ENCODE results near the gene CHSY3.

CHSY3 gene

GRCh38 chr5:129884322-129884721, 19.9 kb upstream of the CHSY3 start:
- no peak overlapping the region for H2BK120ac ChIP-seq (ENCODE audit: low read depth, low read length)
- no peak overlapping the region for H2BK5ac ChIP-seq (ENCODE audit: low read depth, low read length, poor library complexity, severe bottlenecking)
- DNase-seq, result no peak
- H3K14ac ChIP-seq (ENCODE audit: low read length in 2 of 2), result no peak overlapping the region
- H3K4me2 ChIP-seq (ENCODE audit: low read length, poor library complexity, severe bottlenecking), result no peak overlapping the region
- H3K27ac ChIP-seq (ENCODE audit: low read length, poor library complexity, severe bottlenecking), result no peak overlapping the region
- no peak overlapping the region for H3K4ac ChIP-seq (ENCODE audit: low read depth in 1 of 2, low read length in 2 of 2)
- no peak overlapping the region for H2BK15ac ChIP-seq (ENCODE audit: low read depth, poor library complexity, severe bottlenecking)
- no CpG with 5 or more reads among the region's 1 CpG for WGBS
- H3K4me3 ChIP-seq (ENCODE audit: insufficient read depth in 1 of 2, low read depth in 1 of 2, low read length in 2 of 2), result no peak overlapping the region
- H3K79me1 ChIP-seq (replicated peaks; ENCODE audit: low read length, poor library complexity, severe bottlenecking), result no peaks in the 10 kb centered on the region
- H2AFZ ChIP-seq (ENCODE audit: low read depth, low read length), result no peak overlapping the region
- H2BK12ac ChIP-seq (ENCODE audit: low read length in 2 of 2), result no peak overlapping the region
- H3K9ac ChIP-seq (ENCODE audit: low read length), result no peak overlapping the region
- no peak overlapping the region for H4K8ac ChIP-seq (ENCODE audit: low read length)
- no peak overlapping the region for H3K23ac ChIP-seq (ENCODE audit: low read length in 2 of 2)
- no peak overlapping the region for H4K91ac ChIP-seq (ENCODE audit: low read length)
- no peaks in the 10 kb centered on the region for H3K4me1 ChIP-seq (ENCODE audit: control insufficient read depth, insufficient read depth, low read depth, low read length)
- H2AK5ac ChIP-seq (ENCODE audit: low read length, severe bottlenecking), result no peak overlapping the region
- H3K18ac ChIP-seq (ENCODE audit: low read depth in 1 of 2, low read length in 2 of 2), result no peak overlapping the region
- H3K27me3 ChIP-seq (ENCODE audit: control insufficient read depth in 1 of 2, insufficient read depth in 1 of 2, low read length in 2 of 2), result no peaks in the 10 kb centered on the region
- no peaks in the 10 kb centered on the region for H3K9me3 ChIP-seq (ENCODE audit: control insufficient read depth, low read length)
- H3K36me3 ChIP-seq (ENCODE audit: control insufficient read depth in 1 of 2, insufficient read depth in 2 of 2, low read depth in 1 of 2, low read length in 2 of 2), result no peaks in the 10 kb centered on the region

DNA sequence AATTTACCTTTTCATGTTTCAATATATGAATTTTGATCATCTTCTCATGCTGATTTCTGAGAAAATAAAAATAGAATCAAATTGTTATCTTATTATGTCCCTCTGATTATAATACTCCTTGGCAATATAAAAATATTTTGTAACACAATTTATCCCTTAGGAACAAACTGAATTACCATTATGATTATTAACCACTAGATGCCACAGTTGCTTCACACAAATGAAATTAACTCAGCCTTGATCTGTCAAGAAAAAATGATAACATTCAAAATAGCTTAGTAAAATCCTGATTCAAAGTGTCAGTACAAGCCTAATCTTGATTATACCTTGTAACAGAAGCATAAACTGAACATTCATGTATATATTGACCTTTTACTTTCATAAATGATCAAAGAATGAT, 4.8 kb upstream of the CHSY3 start:
- no peaks in the 10 kb centered on the region for H3K79me1 ChIP-seq (replicated peaks; ENCODE audit: low read length, poor library complexity, severe bottlenecking)
- peak; percentile 47 for DNase-seq
- H3K4me3 ChIP-seq (ENCODE audit: insufficient read depth in 1 of 2, low read depth in 1 of 2, low read length in 2 of 2), result no peak overlapping the region
- H3K4me1 ChIP-seq (ENCODE audit: control insufficient read depth, insufficient read depth, low read depth, low read length), result peaks cover 3% of the 10 kb centered on the region
- H3K14ac ChIP-seq (ENCODE audit: low read length in 2 of 2), result no peak overlapping the region
- H3K4ac ChIP-seq (ENCODE audit: low read depth in 1 of 2, low read length in 2 of 2), result no peak overlapping the region
- H3K23ac ChIP-seq (ENCODE audit: low read length in 2 of 2), result no peak overlapping the region
- no peak overlapping the region for H4K91ac ChIP-seq (ENCODE audit: low read length)
- no peak overlapping the region for H2BK5ac ChIP-seq (ENCODE audit: low read depth, low read length, poor library complexity, severe bottlenecking)
- H3K4me2 ChIP-seq (ENCODE audit: low read length, poor library complexity, severe bottlenecking), result no peak overlapping the region
- no peak overlapping the region for H2BK120ac ChIP-seq (ENCODE audit: low read depth, low read length)
- H3K18ac ChIP-seq (ENCODE audit: low read depth in 1 of 2, low read length in 2 of 2), result no peak overlapping the region
- H4K8ac ChIP-seq (ENCODE audit: low read length), result no peak overlapping the region
- no peaks in the 10 kb centered on the region for H3K9me3 ChIP-seq (ENCODE audit: control insufficient read depth, low read length)
- H2BK12ac ChIP-seq (ENCODE audit: low read length in 2 of 2), result no peak overlapping the region
- H3K27me3 ChIP-seq (ENCODE audit: control insufficient read depth in 1 of 2, insufficient read depth in 1 of 2, low read length in 2 of 2), result no peaks in the 10 kb centered on the region
- no peak overlapping the region for H3K27ac ChIP-seq (ENCODE audit: low read length, poor library complexity, severe bottlenecking)
- H2AFZ ChIP-seq (ENCODE audit: low read depth, low read length), result no peak overlapping the region
- no peak overlapping the region for H2AK5ac ChIP-seq (ENCODE audit: low read length, severe bottlenecking)
- H3K9ac ChIP-seq (ENCODE audit: low read length), result no peak overlapping the region
- no peaks in the 10 kb centered on the region for H3K36me3 ChIP-seq (ENCODE audit: control insufficient read depth in 1 of 2, insufficient read depth in 2 of 2, low read depth in 1 of 2, low read length in 2 of 2)
- no peak overlapping the region for H2BK15ac ChIP-seq (ENCODE audit: low read depth, poor library complexity, severe bottlenecking)

DNA sequence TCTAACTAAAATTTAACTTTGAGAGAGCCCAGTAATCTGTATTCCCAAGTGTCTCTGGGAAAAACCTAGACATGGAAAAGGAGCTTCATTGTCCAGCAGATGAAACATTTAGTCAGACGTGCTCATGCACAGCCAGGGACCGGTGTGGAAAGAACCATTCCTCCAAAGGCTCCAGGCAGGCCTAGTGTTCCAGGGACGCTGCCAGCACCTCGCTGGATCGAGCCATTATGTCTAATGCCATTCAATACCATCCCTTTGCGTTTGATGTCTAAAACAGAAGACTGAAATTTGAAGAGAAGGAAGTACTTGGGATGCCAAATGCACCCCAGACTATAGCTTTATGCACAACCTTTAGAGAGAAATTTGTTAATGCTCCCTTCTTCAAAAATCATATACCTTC, 1.4 kb upstream of the CHSY3 start:
- Histone ChIP-seq H2BK12ac (ENCODE audit: low read length in 2 of 2) (no peak overlapping the region), H3K9me3 (ENCODE audit: control insufficient read depth, low read length) (no peaks in the 10 kb centered on the region), H3K27me3 (ENCODE audit: control insufficient read depth in 1 of 2, insufficient read depth in 1 of 2, low read length in 2 of 2) (no peaks in the 10 kb centered on the region), H3K9ac (ENCODE audit: low read length) (no peak overlapping the region), H3K36me3 (ENCODE audit: control insufficient read depth in 1 of 2, insufficient read depth in 2 of 2, low read depth in 1 of 2, low read length in 2 of 2) (no peaks in the 10 kb centered on the region), H3K4me3 (ENCODE audit: insufficient read depth in 1 of 2, low read depth in 1 of 2, low read length in 2 of 2) (no peak overlapping the region), H3K79me1 (replicated peaks; ENCODE audit: low read length, poor library complexity, severe bottlenecking) (peaks cover 2% of the 10 kb centered on the region), H2BK15ac (ENCODE audit: low read depth, poor library complexity, severe bottlenecking) (no peak overlapping the region), H3K4me2 (ENCODE audit: low read length, poor library complexity, severe bottlenecking) (no peak overlapping the region), H3K27ac (ENCODE audit: low read length, poor library complexity, severe bottlenecking) (no peak overlapping the region), H3K14ac (ENCODE audit: low read length in 2 of 2) (no peak overlapping the region), H2AFZ (ENCODE audit: low read depth, low read length) (no peak overlapping the region), H2BK120ac (ENCODE audit: low read depth, low read length) (no peak overlapping the region), H4K91ac (ENCODE audit: low read length) (no peak overlapping the region), H2AK5ac (ENCODE audit: low read length, severe bottlenecking) (no peak overlapping the region), H3K23ac (ENCODE audit: low read length in 2 of 2) (no peak overlapping the region), H2BK5ac (ENCODE audit: low read depth, low read length, poor library complexity, severe bottlenecking) (no peak overlapping the region), H3K4me1 (ENCODE audit: control insufficient read depth, insufficient read depth, low read depth, low read length) (peaks cover 20% of the 10 kb centered on the region), H3K4ac (ENCODE audit: low read depth in 1 of 2, low read length in 2 of 2) (no peak overlapping the region), H3K18ac (ENCODE audit: low read depth in 1 of 2, low read length in 2 of 2) (no peak overlapping the region), H4K8ac (ENCODE audit: low read length) (no peak overlapping the region)
- DNase-seq, result no peak
- WGBS, result 91% methylated on average over 6 of the region's 6 CpGs

DNA sequence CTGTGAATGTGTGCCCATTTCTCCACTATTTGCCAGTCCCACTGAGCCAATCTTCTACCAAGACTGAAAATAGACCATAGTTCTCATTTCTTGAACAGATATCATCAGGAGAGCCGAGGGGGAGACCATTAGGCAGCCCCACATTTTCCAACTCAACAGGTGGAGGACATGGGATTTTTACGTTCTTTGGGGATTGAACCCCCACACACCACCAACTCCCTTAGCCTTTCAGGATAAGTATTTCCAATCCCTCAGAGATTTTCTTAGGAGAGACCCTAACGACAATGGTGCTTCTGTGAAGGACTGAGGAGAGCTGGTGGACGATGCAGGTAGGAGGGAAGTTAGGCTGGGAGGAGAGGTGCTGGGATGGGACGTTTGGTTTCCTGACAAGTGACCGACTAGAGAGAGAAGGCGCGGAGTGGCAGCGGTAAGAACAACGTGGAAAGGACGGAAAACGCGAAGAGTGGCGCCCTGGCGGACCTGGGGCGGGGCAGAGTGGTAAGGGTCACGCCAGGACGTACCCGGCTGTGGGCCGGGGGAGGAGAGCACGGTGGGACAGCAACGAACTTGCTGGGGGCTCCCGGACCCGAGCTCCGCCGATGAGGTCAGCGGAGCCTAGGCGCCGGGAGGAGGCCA, 681 bp upstream of the CHSY3 start:
- Histone ChIP-seq H2BK15ac (ENCODE audit: low read depth, poor library complexity, severe bottlenecking) (peak overlapping the region; percentile 26), H3K27ac (ENCODE audit: low read length, poor library complexity, severe bottlenecking) (no peak overlapping the region), H3K4me2 (ENCODE audit: low read length, poor library complexity, severe bottlenecking) (peak overlapping the region; percentile 97), H3K14ac (ENCODE audit: low read length in 2 of 2) (peak overlapping the region in 1 of 2 experiments; percentile 78), H3K23ac (ENCODE audit: low read length in 2 of 2) (no peak overlapping the region), H3K9me3 (ENCODE audit: control insufficient read depth, low read length) (no peaks in the 10 kb centered on the region), H3K4ac (ENCODE audit: low read depth in 1 of 2, low read length in 2 of 2) (peak overlapping the region; percentile 71 to 91), H3K18ac (ENCODE audit: low read depth in 1 of 2, low read length in 2 of 2) (peak overlapping the region; percentile 86 to 95), H2AK5ac (ENCODE audit: low read length, severe bottlenecking) (no peak overlapping the region), H2BK5ac (ENCODE audit: low read depth, low read length, poor library complexity, severe bottlenecking) (no peak overlapping the region), H3K79me1 (replicated peaks; ENCODE audit: low read length, poor library complexity, severe bottlenecking) (peaks cover 2% of the 10 kb centered on the region), H3K36me3 (ENCODE audit: control insufficient read depth in 1 of 2, insufficient read depth in 2 of 2, low read depth in 1 of 2, low read length in 2 of 2) (peaks cover 0 to 2% of the 10 kb centered on the region in 2 experiments), H2BK120ac (ENCODE audit: low read depth, low read length) (peak overlapping the region; percentile 95), H2AFZ (ENCODE audit: low read depth, low read length) (peak overlapping the region; percentile 66), H2BK12ac (ENCODE audit: low read length in 2 of 2) (peak overlapping the region; percentile 52 to 84), H3K4me3 (ENCODE audit: insufficient read depth in 1 of 2, low read depth in 1 of 2, low read length in 2 of 2) (peak overlapping the region; percentile 71 to 78), H4K8ac (ENCODE audit: low read length) (peak overlapping the region; percentile 99), H4K91ac (ENCODE audit: low read length) (peak overlapping the region; percentile 94), H3K9ac (ENCODE audit: low read length) (peak overlapping the region; percentile 77), H3K27me3 (ENCODE audit: control insufficient read depth in 1 of 2, insufficient read depth in 1 of 2, low read length in 2 of 2) (no peaks in the 10 kb centered on the region), H3K4me1 (ENCODE audit: control insufficient read depth, insufficient read depth, low read depth, low read length) (peaks cover 20% of the 10 kb centered on the region)
- WGBS, result 8% methylated on average over 25 of the region's 29 CpGs
- no peak for DNase-seq
